ENCODE measurements around the gene GDF10. TPM values are rescaled to one million over a fixed set of nuclear protein-coding genes. Genes with fewer than 3 reads are reported as not detected.

Gene GDF10
- total RNA-seq, 4 donors from 2014 or later, result 3.6 to 9.6 (median 7.3) TPM

DNA sequence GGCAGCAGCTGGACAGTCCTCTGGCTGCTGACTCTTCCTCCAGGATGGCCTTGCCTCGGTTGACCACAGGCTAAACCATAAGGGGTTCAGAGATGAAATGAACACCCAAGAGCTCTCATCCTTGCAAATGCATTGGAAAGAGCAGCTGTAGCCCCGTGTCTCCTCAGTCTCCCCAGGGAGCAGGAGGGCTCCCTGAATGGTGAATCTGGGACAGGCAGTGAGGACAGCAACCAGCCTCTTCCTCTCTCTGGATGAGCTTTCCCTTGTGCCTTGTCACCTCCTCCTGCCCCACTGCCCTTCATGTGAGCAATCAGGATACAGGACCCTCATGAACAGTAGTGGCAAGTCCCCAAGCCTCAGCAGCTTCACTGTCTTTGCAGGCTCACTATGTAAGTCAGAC lies 23.9 kb upstream of the GDF10 start:
- no peaks in the 10 kb centered on the region for H3K36me3 ChIP-seq
- no peaks in the 10 kb centered on the region for H3K4me1 ChIP-seq
- no peak overlapping the region for H3K27ac ChIP-seq
- no peak for DNase-seq
- H3K27me3 ChIP-seq, result no peaks in the 10 kb centered on the region
- TF ChIP-seq POLR2A (IDR thresholded peaks at IDR 0.05), result no peak
- TF ChIP-seq, protein P1, sequence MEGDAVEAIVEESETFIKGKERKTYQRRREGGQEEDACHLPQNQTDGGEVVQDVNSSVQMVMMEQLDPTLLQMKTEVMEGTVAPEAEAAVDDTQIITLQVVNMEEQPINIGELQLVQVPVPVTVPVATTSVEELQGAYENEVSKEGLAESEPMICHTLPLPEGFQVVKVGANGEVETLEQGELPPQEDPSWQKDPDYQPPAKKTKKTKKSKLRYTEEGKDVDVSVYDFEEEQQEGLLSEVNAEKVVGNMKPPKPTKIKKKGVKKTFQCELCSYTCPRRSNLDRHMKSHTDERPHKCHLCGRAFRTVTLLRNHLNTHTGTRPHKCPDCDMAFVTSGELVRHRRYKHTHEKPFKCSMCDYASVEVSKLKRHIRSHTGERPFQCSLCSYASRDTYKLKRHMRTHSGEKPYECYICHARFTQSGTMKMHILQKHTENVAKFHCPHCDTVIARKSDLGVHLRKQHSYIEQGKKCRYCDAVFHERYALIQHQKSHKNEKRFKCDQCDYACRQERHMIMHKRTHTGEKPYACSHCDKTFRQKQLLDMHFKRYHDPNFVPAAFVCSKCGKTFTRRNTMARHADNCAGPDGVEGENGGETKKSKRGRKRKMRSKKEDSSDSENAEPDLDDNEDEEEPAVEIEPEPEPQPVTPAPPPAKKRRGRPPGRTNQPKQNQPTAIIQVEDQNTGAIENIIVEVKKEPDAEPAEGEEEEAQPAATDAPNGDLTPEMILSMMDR (IDR thresholded peaks at IDR 0.05), result no peak
- no peaks in the 10 kb centered on the region for H3K9me3 ChIP-seq
- 85 to 92% methylated on average over 2 of the region's 2 CpGs for WGBS, 2 donors
- intact Hi-C loops (cut with DNase I), result no loop called here
- no peak overlapping the region for H3K4me3 ChIP-seq (replicated peaks in 1 of 3)

DNA sequence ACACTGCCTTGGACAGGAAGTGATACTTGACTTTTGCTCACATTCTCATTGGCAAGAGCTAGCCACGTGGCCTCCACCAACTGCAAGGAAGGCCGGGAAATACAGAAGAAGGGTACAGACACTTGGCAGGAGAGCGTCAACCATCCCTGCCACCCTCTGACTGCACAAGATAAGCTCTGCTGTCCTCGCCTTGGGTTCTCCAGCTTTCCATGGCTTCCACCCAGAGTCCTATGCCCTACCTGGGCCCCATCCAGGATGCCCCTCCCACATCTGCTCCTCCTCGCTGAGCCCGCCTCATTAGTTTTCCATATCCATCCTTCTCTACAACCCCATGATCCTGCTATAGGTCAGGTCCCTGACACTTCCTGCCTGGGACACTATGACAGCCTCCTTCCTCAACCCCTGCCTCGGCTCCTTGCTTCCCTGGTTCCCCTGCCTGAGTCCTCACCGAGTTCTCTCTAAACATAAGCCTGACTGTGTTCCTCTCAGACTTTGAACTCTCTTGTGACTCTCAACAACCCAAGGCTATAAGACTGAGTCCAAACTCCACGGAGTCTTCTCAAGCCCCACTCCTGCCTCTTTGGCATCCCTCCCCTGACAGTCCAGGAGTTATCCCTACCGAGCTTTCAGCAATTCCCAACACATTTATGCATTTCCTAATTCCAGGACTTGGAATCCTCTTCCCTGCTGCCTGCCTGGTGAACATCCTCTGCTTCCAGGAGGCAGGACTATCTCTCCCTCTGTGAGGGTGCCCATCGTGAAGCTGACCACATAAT lies 23.2 kb upstream of the GDF10 start:
- intact Hi-C loops (cut with DNase I), result no loop called here
- no peak overlapping the region for H3K4me3 ChIP-seq (replicated peaks in 1 of 3)
- H3K4me1 ChIP-seq, result no peaks in the 10 kb centered on the region
- no peak overlapping the region for H3K27ac ChIP-seq
- H3K27me3 ChIP-seq, result no peaks in the 10 kb centered on the region
- no peaks in the 10 kb centered on the region for H3K9me3 ChIP-seq
- TF ChIP-seq, protein P1 (IDR thresholded peaks at IDR 0.05), result no peak
- TF ChIP-seq POLR2A (IDR thresholded peaks at IDR 0.05), result no peak
- H3K36me3 ChIP-seq, result no peaks in the 10 kb centered on the region
- WGBS, 2 donors, result 88 to 93% methylated on average over 11 of the region's 11 CpGs
- DNase-seq, result no peak

DNA sequence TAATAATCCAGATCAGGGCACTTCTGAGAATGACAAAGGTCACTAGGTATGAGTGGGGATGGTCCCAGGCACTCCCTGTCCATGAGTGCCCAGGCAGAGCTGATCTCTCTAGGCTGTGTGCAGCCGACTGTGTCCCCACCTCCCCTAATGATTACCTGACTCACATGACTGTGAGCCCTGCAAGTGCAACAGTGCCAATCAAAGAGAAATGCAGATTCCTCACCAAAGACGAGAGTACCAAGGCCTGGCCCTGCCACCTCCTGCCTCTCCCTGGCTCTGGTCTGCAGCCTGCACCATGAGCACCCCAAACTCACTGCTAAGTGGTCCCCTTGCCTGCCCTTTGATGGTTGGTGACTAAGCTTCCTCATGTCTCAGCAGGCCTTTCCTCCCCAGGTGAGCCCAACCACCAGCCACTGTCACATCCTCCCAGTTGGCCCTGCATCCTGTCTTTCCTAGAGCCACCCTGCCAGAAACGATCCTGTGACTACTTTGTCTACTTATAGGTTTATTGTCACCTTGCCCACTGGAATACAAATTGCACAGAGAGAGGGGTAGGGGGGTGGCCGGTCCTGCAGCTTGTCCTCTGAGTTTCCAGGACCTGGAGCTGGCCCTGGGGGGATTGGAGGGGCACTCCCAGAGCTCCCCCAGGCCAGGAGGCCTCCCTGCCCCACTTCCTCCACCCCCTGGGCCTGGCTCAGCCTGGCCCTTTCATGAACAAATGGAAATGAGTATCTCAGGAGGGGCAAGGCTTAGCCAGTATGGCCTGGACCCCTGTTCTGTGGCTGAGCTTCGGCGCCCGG lies 22.4 kb upstream of the GDF10 start:
- intact Hi-C loops (cut with DNase I), result no loop called here
- H3K27ac ChIP-seq, result no peak overlapping the region
- H3K4me1 ChIP-seq, result no peaks in the 10 kb centered on the region
- H3K27me3 ChIP-seq, result no peaks in the 10 kb centered on the region
- 44 to 76% methylated on average over 3 to 7 of the region's 7 CpGs for WGBS, 2 donors
- no peaks in the 10 kb centered on the region for H3K9me3 ChIP-seq
- TF ChIP-seq, protein P1 (IDR thresholded peaks at IDR 0.05), result no peak
- no peak for TF ChIP-seq POLR2A (IDR thresholded peaks at IDR 0.05)
- H3K4me3 ChIP-seq (replicated peaks in 1 of 3), result no peak overlapping the region
- H3K36me3 ChIP-seq, result no peaks in the 10 kb centered on the region
- no peak for DNase-seq

DNA sequence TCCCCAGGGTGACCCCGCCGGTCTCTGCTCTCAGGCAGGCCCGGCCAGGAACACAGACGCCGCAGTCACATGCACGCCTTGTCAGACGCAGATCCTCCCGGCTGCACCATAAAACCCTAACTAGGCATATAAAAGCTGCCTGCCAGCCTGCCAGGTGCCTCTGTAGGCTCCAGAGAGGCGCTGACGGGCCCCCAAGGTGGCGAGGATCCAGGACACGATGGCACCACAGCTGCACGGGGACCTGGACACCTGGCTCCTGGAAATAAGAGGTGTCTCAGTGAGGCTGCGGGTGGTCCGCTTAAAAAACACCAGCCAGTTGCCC lies 21.9 kb upstream of the GDF10 start:
- H3K27ac ChIP-seq, result no peak overlapping the region
- H3K27me3 ChIP-seq, result no peaks in the 10 kb centered on the region
- H3K4me3 ChIP-seq (replicated peaks in 1 of 3), result no peak overlapping the region
- H3K36me3 ChIP-seq, result no peaks in the 10 kb centered on the region
- H3K4me1 ChIP-seq, result no peaks in the 10 kb centered on the region
- no peak for TF ChIP-seq POLR2A (IDR thresholded peaks at IDR 0.05)
- TF ChIP-seq, protein P1 (IDR thresholded peaks at IDR 0.05), result no peak
- intact Hi-C loops (cut with DNase I), result no loop called here
- H3K9me3 ChIP-seq, result no peaks in the 10 kb centered on the region
- 97 to 99% methylated on average over 8 to 14 of the region's 15 CpGs for WGBS, 2 donors
- no peak for DNase-seq

DNA sequence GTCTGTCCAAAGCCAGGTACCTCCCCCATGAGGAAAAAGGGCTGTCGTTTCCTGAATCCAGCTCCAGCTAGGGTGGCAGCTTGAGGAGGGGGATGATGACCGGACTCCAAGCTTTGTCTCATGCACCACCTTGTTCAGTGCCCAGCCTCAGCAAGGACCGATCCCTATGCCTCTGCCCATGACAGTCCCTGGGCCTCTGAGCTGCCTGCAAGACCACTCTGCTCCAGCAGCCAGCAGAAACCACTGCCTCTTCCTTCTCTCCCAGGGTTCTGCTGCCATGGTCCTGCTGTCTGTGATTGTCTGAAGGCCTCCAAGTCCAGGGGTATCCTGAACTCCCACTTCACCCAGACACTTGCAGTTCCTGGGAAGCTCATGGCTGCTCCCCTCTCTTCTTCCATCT lies 21.3 kb upstream of the GDF10 start:
- DNase-seq, result no peak
- no peak overlapping the region for H3K27ac ChIP-seq
- no peaks in the 10 kb centered on the region for H3K4me1 ChIP-seq
- H3K4me3 ChIP-seq (replicated peaks in 1 of 3), result no peak overlapping the region
- no peaks in the 10 kb centered on the region for H3K27me3 ChIP-seq
- TF ChIP-seq, protein P1 (IDR thresholded peaks at IDR 0.05), result no peak
- no peak for TF ChIP-seq POLR2A (IDR thresholded peaks at IDR 0.05)
- intact Hi-C loops (cut with DNase I), result no loop called here
- 72 to 84% methylated on average over 3 of the region's 3 CpGs for WGBS, 2 donors
- no peaks in the 10 kb centered on the region for H3K36me3 ChIP-seq
- H3K9me3 ChIP-seq, result no peaks in the 10 kb centered on the region
